ENCODE data around the gene MRPL43.
"Not testable (repeated sequence)": the region's sequence is repeated elsewhere in the genome, so short reads cannot be mapped to it uniquely, and the experiment has no call there.

Gene MRPL43

DNA sequence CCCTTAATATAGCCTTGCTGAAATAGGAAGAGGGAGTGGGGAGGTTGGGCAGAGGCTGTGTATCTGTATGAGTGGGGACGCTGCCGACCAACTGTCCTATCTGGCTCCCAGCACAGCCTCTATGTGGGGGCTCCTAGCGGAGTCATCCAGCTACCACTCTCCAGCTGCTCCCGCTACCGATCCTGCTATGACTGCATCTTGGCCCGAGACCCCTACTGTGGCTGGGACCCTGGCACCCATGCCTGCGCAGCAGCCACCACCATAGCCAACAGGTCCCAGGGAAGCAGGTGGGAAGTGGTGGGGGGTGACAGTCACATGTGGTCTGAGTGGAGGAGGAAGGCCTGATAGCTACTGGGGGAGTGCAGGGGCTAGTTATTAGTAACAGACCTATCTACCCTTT, 6.6 kb downstream of the MRPL43 start:
- no peak for DNase-seq

DNA sequence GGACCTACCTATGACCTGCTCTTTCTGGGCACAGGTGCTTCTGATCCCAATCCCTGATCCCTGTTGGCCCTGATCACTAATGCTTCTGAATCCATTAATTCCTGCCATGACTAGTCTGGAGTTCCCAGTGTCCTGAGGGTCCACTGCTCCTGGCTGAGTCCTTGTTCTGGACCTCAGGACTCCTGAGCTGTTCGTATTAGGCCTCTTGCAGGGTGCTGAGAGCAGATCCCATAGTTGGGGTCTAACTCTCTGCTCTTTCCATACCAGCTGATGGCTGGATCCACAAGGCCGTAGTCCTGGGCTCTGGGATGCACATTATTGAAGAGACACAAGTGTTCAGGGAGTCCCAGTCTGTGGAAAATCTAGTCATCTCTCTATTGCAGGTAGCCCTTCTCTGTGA, 7.0 kb downstream of the MRPL43 start:
- DNase-seq: no peak

DNA sequence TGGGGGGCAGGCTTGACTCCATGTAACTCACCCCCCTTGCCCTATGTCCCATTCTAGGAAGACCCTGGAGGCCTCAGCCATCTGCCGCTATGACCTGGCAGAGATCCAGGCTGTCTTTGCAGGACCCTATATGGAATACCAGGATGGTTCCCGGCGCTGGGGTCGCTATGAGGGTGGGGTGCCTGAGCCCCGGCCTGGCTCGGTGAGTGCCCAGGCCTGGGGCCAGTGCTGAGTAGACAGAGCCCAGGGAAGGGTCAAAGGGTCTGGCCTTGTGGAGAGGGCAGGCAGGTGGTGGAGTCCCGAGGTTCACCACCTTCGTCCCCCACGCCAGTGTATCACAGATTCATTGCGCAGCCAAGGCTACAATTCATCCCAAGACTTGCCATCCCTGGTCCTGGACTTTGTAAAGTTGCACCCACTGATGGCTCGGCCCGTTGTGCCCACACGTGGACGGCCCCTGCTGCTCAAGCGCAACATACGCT, 7.5 kb downstream of the MRPL43 start:
- DNase-seq: no peak

DNA sequence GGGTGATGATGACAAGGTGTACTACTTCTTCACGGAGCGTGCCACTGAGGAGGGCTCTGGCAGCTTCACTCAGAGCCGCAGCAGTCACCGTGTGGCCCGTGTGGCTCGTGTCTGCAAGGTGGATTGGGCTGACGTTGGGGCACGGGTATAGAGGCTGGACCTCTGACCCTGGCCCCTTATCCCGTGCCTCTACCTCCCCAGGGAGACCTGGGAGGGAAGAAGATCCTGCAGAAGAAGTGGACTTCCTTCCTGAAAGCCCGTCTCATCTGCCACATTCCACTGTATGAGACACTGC, 8.4 kb downstream of the MRPL43 start:
- DNase-seq: no peak

DNA sequence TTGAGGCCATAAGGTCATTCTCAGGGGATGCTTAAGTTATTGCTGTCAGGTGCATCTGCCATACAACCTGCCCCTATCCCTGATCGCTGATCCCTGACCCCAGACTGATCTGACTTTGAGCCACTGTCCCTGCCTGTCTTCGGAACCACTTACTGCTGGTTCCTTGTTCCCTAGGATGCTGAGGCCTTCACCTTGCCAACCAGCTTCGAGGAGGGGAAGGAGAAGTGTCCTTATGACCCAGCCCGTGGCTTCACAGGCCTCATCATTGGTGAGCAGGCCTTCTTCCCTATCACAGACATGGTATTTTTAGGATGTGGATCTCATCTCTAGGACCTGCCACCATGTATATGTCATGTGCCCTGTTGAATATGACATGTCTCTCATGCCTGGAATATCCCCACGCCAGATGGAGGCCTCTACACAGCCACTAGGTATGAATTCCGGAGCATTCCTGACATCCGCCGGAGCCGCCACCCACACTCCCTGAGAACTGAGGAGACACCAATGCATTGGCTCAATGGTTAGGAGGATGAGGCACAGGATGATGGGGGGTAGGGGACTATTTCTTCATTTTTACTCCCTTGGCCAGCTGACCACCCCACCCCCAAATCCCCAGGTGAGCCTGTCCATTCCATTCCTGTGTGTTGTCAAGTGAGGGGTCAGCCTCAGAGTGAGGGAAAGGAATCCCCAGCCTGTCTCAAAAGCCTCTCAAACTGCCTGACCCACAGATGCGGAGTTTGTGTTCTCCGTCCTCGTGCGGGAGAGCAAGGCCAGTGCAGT, 9.0 kb downstream of the MRPL43 start:
- DNase-seq: no peak

DNA sequence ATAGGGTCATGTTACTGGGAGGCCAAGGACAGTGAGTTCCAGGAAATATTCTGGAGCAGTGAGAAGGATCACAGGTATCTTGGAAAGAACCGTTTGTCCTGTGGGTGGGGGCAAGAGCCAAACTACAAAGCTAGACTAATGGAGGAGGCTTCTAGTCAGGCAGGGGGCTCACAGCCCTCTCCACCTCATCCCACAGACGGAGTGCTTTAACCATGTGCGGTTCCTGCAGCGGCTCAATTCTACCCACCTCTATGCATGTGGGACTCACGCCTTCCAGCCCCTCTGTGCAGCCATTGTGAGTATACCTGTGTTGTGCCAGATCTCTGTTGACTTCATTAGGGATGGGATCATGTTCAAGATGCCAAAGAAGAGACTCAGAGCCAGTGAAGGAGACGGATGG, 9.9 kb downstream of the MRPL43 start:
- DNase-seq: no peak

DNA sequence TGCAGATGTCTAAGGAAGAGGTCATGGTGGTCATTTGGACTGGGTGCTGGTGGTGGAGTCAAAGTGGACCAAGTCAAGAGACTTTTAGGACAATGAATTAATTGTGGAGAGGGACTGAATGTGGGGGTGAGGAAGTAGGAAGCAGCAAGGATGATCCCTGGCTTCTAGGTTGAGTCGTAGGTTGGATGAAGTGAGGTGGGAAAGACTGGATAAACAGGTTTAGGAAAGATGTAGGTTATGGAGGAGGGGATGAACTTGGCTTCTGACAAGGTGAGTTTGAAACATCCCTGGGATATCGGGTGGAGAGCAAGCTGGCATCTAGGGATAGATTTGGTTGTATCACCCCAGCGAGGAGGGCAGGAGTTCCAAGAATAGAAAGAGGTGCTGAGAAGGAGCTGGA, 10.4 kb downstream of the MRPL43 start:
- DNase-seq: no peak

DNA sequence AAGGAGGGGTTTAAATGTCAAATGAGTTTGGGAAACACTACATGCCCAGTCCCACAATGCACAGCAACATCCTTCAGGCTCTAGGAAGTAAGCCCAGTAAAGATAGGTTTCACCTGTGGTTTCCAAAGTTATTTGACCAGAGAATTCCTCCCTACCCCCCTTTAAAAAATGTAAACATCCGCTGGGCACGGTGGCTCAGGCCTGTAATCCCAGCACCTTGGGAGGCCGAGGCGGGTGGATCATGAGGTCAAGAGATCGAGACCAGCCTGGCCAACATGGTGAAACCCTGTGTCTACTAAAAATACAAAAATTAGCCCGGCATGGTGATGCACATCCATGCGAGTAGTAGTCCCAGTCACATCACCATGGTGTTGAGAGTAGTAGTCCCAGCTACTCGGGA, 11.9 kb downstream of the MRPL43 start:
- DNase-seq: not testable (repeated sequence)

DNA sequence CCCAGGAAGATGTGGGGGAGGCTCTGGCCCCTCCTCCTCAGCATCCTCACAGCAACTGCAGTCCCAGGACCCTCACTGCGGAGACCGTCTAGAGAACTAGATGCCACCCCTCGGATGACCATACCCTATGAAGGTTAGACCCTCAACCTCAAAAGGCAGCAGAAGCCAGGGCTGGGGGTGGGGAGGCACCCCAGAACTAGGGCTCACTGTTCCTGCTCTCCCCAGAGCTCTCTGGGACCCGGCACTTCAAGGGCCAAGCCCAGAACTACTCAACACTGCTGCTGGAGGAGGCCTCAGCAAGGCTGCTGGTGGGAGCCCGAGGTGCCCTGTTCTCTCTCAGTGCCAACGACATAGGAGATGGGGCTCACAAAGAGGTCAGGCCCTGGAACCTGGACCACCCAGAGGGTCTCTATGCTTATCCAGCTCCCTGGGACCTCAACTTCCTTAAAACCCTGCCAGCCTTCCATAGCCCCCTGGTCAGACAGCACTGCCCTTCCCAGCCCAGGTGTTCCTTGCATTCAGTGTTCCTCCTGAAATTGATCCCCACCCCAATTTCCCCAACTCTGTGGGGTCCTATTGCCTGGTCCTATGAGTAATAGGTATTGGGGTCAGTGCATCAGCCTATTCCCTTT, 14.3 kb downstream of the MRPL43 start:
- DNase-seq: no peak

DNA sequence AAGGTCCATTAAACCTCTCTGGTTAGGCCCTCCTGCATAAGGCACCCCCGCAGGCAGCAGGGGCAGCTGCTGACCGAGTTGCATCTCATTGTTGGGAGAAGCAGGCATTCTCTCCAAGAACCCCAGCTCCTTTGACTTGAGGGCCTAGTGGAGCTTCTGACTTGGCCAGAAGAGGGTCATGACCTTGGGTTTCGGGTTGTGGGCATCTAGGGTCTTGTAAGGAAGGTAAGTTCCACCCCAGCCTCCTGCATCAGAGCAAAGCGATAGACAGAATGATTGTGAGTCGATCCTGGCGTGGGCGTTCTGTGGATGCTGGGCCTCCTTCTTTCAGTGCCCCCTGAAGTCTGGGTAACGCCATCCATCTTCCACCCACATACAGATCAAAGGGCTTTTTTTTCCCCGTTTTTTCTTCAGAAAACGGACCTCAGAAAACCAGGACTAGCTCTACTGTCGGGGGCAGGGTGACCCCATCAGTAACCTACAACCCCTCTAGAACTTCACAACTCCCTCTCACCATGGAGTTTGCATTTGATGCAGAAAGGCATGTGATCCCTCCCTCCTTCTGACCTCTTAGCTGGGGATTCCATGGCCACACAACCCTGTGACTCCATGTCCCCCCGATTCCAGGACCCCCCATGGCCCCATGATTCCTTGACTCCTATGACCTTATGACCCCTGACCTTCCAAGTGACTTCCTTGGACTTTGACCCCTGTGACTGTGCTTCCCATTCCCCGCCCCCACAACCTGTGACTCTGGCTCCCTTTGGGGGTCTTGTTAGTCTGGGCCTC, 15.0 kb downstream of the MRPL43 start:
- DNase-seq: no peak

DNA sequence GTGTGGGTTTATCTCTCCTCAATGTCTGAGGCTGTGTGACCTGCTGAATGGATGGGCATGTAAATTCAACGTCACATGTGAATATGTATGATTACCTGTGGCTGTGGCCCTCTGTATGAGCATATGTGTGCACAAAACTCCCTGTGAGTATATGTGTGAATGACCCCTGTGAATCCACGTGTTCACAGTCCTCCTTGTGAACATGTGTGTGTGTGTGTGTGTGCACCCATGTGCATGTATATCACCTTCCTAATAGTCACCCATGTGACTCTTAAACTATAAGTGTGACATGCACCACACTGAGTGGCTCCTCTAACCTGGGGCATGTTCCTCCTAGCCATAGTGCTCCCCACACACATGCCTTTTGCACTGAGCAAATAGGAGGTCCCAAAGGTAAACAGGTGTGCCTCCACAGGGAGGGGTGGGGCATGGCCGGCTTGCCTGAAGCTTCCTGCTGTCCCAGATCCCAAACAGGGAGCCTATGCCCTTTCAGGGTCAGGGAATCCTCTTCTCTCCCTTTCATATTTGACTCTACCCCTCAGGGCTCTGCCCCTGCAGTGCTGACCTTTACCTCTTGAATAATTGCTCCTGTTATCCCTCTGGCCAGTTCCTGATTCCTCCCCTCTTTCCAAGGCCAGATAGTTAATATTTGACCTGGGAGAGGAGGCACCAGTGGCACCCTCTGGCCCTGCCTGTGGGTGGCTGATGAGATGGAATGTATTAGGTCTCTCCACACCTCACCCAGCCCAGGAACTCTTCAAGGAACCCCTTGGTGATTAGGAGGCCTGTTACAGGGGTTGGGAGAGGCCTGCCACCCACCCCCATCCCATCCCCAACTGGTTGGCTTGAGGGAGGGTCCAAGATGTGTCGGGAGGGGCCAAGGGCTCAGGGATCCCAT, 16.1 kb downstream of the MRPL43 start:
- no peak for DNase-seq

DNA sequence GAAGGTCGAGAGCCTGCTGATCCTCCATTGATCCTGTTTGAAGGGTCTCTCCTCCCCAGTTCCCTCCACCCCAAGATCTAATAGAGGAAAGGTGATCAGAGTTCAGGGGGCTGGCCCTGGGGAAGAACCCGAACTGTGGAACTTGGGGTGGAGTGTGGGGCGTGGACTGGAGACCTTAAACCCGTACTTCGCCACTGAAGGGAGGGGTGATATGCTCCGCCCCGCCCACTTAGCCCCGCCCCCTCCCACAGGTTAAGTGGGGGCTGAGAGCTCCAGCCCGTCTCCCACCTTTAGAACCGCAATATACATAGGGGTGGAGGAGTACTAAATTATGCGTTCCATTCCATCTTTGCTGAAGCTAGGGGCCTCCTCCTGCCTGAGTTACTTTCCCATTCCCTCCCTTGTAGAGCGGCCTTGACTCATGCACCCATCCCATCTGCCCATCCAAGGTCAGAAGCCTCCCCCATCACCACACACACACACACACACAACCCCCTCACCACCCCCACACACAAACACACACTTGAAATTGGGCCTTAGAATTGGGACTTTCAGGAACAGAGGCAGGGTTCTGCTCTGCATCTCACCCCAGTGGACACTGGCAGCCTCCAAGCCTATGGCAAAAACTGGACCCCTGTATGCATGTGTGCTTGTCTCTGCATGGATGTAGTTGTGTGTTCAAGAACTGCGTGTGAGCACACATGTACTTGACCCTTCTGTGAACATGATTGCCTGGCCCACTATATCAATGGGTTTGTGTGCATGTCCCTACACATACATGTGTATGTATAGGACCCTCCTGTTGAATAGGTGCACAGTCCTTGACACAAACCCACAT, 17.0 kb downstream of the MRPL43 start:
- peak; percentile 53 for DNase-seq

DNA sequence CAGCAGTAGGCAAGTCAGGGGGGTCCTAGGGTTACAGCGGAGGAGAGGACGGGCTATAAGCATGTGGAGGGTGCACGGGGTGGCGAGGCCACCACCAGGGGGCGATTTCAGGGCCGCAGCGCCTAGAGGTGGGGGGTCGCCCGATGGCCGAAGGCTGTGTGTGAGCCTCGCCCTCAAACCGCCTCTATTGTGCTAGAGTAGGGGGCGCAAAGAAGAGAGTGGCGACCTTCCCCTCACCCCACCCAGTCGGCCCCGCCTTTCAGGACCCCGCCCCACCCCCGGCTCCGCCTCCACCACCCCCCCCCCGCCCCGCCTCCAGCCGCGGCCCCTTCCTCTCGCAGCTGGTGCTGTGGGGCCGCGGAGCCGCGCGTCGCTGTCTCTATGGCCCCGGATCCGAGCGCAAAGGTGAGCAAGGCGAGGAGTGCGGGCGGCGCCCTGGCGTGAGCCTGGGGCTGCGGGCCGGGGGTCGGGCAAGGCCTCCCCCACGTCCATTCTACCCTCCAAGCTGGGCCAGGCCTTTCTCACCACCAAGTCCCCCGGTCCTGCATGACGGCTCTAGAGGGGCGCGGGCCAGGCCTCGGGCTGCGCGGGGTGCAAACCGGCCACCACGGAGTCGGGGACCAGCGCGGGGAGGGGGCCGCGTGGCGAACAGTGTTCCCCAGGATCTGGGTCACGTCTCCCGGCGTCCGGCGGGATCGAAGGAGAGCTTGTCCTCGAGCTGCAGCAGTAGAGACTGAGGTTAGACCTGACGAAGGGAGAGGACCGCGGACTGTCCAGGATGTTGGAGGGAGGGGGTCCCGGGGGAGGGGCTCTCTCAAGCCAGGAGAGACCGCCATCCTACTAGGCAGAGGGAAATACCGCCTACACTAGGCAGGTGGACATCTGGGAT, 17.9 kb downstream of the MRPL43 start, which contains the start of gene SEMA4G:
Gene SEMA4G (plus strand): TSS at position 318 of the 889 bp plus-strand sequence. CDS start 3,409 bp downstream, outside the sequence.
- peak; percentile 82 for DNase-seq

DNA sequence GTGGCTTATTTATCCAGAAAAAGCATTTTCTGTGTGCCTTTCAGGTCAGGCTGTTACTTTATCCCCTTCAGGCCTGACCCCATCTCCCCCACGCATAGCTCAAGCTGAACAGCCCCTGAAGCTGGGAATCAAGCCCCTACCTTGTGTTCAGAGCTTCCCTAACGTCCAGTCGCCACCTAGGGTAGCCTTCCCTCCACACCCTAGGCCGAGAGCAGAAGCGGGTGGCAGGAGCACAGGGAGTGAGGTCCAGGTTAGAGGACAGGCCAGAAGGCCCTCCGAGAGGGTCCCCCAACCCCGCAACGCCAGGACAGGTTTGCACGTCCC, 18.5 kb downstream of the MRPL43 start:
- no peak for DNase-seq

DNA sequence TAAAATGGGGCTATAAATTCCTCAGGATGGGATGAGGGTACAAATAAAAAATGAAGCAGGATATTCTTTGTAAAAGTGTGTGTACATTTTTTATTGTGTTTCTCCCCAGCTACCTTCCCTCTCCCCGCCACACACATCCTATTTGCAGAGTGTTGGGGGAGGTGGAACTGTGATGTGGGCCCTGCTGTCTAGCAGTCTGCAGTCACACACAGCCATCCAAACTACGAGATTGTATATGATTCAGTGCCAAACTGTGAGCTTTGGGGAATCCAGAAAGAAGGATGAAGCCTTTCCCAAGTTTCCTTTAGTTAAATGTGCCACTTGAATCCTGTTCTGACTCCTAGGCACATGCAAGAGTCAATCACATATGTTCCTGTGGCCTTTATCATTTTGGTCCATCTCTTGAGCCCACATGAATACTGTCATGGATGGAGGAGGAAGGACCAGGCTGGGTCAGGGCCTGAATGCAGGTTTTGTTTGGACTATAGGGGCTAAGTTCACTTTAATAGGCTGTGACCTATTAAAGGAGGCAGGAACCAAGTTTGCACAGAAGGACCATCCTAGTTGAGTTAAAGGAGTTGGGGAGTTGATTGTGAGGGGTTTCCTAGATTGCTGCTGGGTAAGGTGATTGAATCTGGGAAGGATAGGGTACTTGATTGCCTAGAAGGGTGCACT, 19.1 kb downstream of the MRPL43 start:
- DNase-seq: no peak

DNA sequence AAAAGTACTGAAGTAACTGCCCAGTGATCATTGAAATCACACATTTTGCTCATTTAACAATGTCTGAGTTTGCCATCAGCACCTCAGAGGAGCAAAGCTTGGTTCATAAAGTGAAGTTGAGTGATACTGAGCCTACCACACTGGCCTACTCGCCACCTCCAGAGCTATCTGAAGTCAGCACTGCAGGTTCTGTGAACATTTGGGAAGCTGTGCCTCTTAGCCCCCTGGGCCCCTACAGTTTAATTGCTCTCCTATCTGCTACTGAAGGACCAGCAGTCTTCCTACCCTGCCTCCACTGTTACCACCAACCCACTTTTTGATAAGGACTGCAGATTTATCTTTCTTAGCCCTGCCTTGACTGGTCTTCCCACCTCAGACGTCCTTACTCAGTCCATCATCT, 20.0 kb downstream of the MRPL43 start:
- DNase-seq: no peak

DNA sequence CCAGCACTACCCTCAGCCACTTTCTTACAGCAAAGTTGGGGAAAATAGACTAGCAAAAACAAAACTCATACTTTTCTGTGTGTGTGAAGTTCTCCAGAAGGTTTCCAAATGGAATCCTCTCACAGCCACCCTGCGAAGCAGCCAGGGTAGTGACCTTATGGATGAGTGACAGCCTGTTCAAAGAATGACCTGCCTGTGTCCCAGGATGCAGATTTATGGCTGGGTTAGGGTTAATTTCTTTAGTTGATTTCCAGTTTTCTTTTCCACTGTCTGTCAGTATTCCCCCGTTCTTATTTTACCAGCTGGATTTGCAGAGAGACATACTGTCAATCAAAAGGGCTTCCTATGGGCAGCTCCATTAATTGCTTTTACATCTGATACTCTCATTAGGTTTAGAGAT, 20.4 kb downstream of the MRPL43 start:
- DNase-seq: no peak

DNA sequence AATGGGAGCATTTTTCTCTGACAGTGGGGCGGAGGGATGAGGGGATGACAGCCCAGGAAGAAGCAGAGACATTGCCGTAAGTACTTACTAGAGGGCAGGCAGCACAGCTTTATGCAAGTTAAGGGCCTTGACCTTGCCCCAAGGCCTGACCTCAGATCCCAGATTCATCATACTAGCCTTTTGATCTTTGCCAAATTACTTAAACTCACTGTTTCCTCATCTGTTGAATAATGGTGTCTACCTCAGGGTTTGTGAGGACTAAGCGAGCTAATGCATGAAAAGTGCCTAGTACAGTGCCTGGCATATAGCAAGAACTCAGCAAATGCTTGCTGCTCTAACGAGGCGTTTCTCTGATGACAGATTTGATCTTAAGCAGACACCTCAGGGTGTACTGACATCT, 21.5 kb downstream of the MRPL43 start:
- DNase-seq: no peak

DNA sequence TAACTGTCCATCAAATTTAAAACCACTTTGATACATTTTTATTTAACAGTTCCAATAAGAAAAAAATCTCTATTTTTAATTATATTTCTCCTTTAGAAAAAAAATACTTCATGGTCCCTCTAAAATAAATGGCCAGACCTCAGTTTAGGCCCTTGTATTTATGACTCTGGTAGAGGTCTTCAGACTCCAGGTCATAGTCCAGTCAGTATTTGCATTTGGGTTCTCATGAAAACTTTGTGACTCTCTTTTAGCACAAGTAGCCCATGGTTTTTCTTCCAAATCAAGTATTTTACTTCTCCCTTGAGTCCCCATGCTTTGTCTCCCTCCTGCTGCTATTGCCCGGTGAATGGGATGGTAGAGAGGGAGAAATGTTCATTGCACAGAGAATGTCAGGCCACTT, 23.5 kb downstream of the MRPL43 start:
- no peak for DNase-seq

DNA sequence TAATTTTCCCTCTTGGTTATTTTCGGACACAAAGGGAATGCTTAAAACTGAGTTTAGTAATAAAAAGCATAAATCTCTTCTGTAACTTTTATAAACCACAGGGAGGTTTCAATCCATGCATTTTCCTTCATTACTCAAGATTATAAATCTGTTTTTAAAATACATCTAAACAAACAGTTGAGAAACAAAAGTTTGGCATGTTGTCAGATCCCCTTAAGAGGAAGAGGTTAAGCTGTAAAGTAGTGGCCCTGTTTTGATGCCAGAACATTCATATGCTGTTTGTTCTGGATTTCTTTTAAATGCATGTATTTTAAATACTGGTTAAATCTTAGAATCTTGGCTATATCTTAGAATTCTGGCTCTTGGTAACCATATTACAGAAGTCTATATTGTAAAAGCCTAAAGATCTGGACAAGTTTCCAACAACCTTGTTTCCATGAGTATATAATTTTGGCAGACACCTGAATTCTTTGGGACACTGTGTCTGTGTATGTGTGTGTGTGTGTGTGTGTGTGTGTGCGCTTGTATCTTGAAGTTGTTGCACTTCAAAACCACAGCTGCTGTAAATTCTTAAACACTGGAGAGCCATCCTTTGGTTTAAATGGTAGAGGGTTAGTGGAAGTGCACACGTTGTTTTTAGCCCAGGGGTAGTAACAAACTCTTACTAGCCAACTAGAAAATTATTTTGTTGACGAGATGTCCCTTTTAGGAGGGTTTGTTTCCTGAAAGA, 24.8 kb downstream of the MRPL43 start:
- DNase-seq: no peak

All from NCI-H82 (cell line).